Vagina (tissue), 2 donors: ENCODE data around the gene PRRC2B.

ENCODE experiments used
- CTCF ChIP-seq, 3 experiments: fragments of 450-650 bp in 2 of 3; fragments of 200-600 bp in 1 of 3; sonication (generic) in 1 of 3; IDR thresholded peaks; one replicate each; pipeline ENCODE4 v1.5.1; 2017 to 2019; ENCODE audit warnings: antibody characterized with exemption in 3 of 3, mild to moderate bottlenecking in 2 of 3, moderate library complexity in 2 of 3
- POLR2A ChIP-seq, 2 donors: fragments of 450-650 bp; IDR thresholded peaks; one replicate each; pipeline ENCODE4 v1.6.1; 2017; ENCODE audit warnings: antibody characterized with exemption in 2 of 2, mild to moderate bottlenecking in 2 of 2, moderate library complexity in 2 of 2

GRCh38 chr9:131461166-131461565 lies 67.3 kb downstream of the PRRC2B start:
- no peak for TF ChIP-seq CTCF (IDR thresholded peaks at IDR 0.05)
- TF ChIP-seq POLR2A (IDR thresholded peaks at IDR 0.05), result no peak
